ENCODE results near the gene HOXD9. TPM values are rescaled to one million over a fixed set of nuclear protein-coding genes. Genes with fewer than 3 reads are reported as not detected.

Gene HOXD9
- total RNA-seq, 2 experiments from 2014 or later: not detected

DNA sequence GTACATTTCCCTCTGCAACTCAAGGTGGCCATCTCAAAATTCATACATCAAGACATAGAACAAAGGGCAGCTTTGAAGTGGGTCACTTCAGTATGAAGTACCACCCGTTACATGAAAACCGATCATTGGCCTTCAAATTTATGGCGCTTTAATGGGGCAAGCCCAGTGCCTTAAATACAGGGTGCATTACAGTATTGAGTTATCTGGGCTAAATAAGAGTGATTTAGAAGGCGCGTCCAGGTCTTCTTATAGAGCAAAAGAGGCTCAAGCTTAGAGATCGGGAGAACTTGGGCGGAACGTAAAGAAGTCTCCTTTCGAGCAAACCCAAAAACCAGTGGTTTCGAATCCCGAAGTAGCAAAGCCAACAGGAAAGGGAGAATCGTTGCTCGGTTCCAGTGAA, 41.7 kb downstream of the HOXD9 start:
- no peak for TF ChIP-seq CTCF (IDR thresholded peaks at IDR 0.05)
- intact Hi-C loops (cut with micrococcal nuclease): loop anchor here (5.0 kb wide), 1 partner anchor 42 kb away; the partner anchor contains the start of gene HOXD9
- no peak for ATAC-seq

DNA sequence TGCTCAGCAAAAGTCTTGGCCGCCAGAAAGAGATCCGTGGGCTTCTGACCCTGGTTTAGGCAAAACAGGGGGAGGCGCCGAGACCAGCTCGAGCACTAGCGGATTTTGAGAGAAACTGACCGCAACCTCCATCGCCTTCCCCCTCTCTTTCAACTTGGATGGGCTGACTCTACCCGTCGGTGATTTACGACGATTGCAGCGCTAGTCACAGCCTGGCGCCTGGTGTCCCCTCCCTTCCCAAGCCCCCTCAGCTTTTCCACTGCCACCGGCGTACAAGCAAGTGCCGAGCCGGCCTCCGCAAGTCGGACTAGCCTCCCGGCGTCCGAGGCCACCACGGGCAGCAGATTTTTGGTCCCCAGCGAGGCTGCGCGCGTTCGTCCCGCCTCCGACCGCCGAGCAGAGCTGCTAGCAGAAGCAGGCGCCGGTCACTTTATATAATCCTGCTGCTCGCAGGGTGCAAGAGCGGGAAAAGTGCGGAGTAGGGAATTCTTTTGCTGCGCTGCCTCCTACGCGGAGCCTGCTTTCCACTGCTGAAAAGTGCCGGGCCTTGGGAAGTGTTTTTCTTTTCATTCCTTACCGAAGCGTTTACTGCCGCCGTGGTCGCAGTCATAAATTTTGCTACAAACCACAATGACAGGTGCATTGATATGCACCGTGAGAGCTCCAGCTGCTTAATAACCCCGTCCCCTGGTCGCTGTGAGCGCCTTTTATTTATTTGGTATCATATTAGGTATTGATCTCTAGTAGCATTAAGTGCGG, 42.3 kb downstream of the HOXD9 start:
- DNase-seq (no peak), ATAC-seq (no peak)
- Mint-ChIP-seq H3K4me1 (ENCODE audit: low read depth) (peaks cover 11% of the 10 kb centered on the region), H3K4me3 (no peak overlapping the region), H3K27me3 (peaks cover 85% of the 10 kb centered on the region), H3K36me3 (ENCODE audit: low read depth) (peaks cover 3% of the 10 kb centered on the region), H3K27ac (no peak overlapping the region), H3K9me3 (peaks cover 4% of the 10 kb centered on the region)
- intact Hi-C loops (cut with micrococcal nuclease): loop anchor here (5.0 kb wide), 1 partner anchor 42 kb away; the partner anchor contains the start of gene HOXD9
- ChIA-PET CTCF (interaction anchor here (1.2 to 5.5 kb wide), 2 partner anchors 25 to 38 kb away, joined by 3 to 34 read pairs; no protein-coding TSS in a partner anchor), POLR2A (no interaction called here)
- no peak for TF ChIP-seq CTCF (IDR thresholded peaks at IDR 0.05)

More for the DNA sequence above, 41.7 kb downstream of the HOXD9 start:
- no peak for DNase-seq
- H3K4me1 Mint-ChIP-seq (ENCODE audit: low read depth): peaks cover 13% of the 10 kb centered on the region
- no peak overlapping the region for H3K27ac Mint-ChIP-seq
- peaks cover 84% of the 10 kb centered on the region for H3K27me3 Mint-ChIP-seq
- H3K9me3 Mint-ChIP-seq: peaks cover 4% of the 10 kb centered on the region
- H3K36me3 Mint-ChIP-seq (ENCODE audit: low read depth): peaks cover 3% of the 10 kb centered on the region
- POLR2A ChIA-PET: no interaction called here
- peak overlapping the region; percentile 15 for H3K4me3 Mint-ChIP-seq
- CTCF ChIA-PET: interaction anchor here (1.2 to 5.5 kb wide), 2 partner anchors 24 to 37 kb away, joined by 3 to 34 read pairs; no protein-coding TSS in a partner anchor

- intact Hi-C loops (cut with micrococcal nuclease): no loop called here
- peaks cover 4% of the 10 kb centered on the region for H3K9me3 Mint-ChIP-seq
- ChIA-PET CTCF (interaction anchor here (1.2 kb wide), 1 partner anchor 39 kb away, joined by 3 read pairs; no protein-coding TSS in a partner anchor), POLR2A (no interaction called here)
- no peak overlapping the region for H3K4me3 Mint-ChIP-seq
- H3K36me3 Mint-ChIP-seq (ENCODE audit: low read depth): peaks cover 3% of the 10 kb centered on the region
- TF ChIP-seq CTCF (IDR thresholded peaks at IDR 0.05): no peak
- no peak for DNase-seq
- H3K27me3 Mint-ChIP-seq: peaks cover 85% of the 10 kb centered on the region
- H3K4me1 Mint-ChIP-seq (ENCODE audit: low read depth): peaks cover 11% of the 10 kb centered on the region
- ATAC-seq: no peak
- H3K27ac Mint-ChIP-seq: no peak overlapping the region
These were observed 43.0 kb downstream of the HOXD9 start for GRCh38 chr2:176165370-176166050.

- ATAC-seq: no peak
- H3K27me3 Mint-ChIP-seq: peaks cover 84% of the 10 kb centered on the region
- intact Hi-C loops (cut with micrococcal nuclease): no loop called here
These were observed 43.8 kb downstream of the HOXD9 start for GRCh38 chr2:176166272-176166671.

More at GRCh38 chr2:176166272-176166671, 43.8 kb downstream of the HOXD9 start:
- Mint-ChIP-seq H3K36me3 (ENCODE audit: low read depth) (peaks cover 3% of the 10 kb centered on the region), H3K27ac (no peak overlapping the region), H3K9me3 (peaks cover 4% of the 10 kb centered on the region), H3K4me3 (no peak overlapping the region), H3K4me1 (ENCODE audit: low read depth) (peaks cover 11% of the 10 kb centered on the region)
- ChIA-PET CTCF (no interaction called here), POLR2A (no interaction called here)
- no peak for TF ChIP-seq CTCF (IDR thresholded peaks at IDR 0.05)
- DNase-seq: no peak
